HG03575 (cell line): ENCODE data around the gene AGK.
A peak's percentile ranks its signal among the peaks of the same experiment; 100 is the strongest.
"Not testable (repeated sequence)": the region's sequence is repeated elsewhere in the genome, so short reads cannot be mapped to it uniquely, and the experiment has no call there.

Experiments used
- ATAC-seq: cut with Tn5 transposase; IDR thresholded peaks from one replicate; pipeline ENCODE4 v1.9.1; 2021; ENCODE audit not compliant: unreplicated experiment, insufficient number of reproducible peaks, low FRiP score; ENCODE audit errors: extremely low read depth

The AGK gene

GRCh38 chr7:141579953-141580352, 28.7 kb downstream of the AGK start:
- ATAC-seq = not testable (repeated sequence)

- not testable (repeated sequence) for ATAC-seq
These were observed 30.9 kb downstream of the AGK start for GRCh38 chr7:141582063-141582462.

GRCh38 chr7:141584935-141585334, 33.7 kb downstream of the AGK start:
- no peak for ATAC-seq

GRCh38 chr7:141585592-141586510, 34.6 kb downstream of the AGK start:
- peak; percentile 63 for ATAC-seq

GRCh38 chr7:141586878-141587277, 35.7 kb downstream of the AGK start:
- no peak for ATAC-seq

GRCh38 chr7:141587304-141587703, 36.1 kb downstream of the AGK start:
- ATAC-seq = no peak

GRCh38 chr7:141588912-141589311, 37.7 kb downstream of the AGK start:
- ATAC-seq = no peak

- ATAC-seq = no peak
These were observed 38.9 kb downstream of the AGK start for GRCh38 chr7:141590071-141590470.

- ATAC-seq = no peak
These were observed 39.5 kb downstream of the AGK start for GRCh38 chr7:141590666-141591065.

GRCh38 chr7:141593134-141593533, 41.9 kb downstream of the AGK start:
- ATAC-seq = no peak

GRCh38 chr7:141597966-141598365, 46.8 kb downstream of the AGK start:
- ATAC-seq = no peak

GRCh38 chr7:141598408-141598807, 47.2 kb downstream of the AGK start:
- ATAC-seq = no peak

- ATAC-seq = no peak
These were observed 49.2 kb downstream of the AGK start for GRCh38 chr7:141600168-141601006.

- no peak for ATAC-seq
These were observed 58.4 kb downstream of the AGK start for GRCh38 chr7:141609576-141609975.

GRCh38 chr7:141610671-141611070, 59.5 kb downstream of the AGK start:
- ATAC-seq = no peak

- ATAC-seq = no peak
These were observed 61.7 kb downstream of the AGK start for GRCh38 chr7:141612861-141613260.

- ATAC-seq = no peak
These were observed 66.1 kb downstream of the AGK start for GRCh38 chr7:141617280-141617679.

GRCh38 chr7:141619745-141620144, 68.5 kb downstream of the AGK start:
- ATAC-seq = no peak

- ATAC-seq = no peak
These were observed 73.6 kb downstream of the AGK start for GRCh38 chr7:141624763-141625162.

GRCh38 chr7:141630621-141631020, 79.4 kb downstream of the AGK start:
- no peak for ATAC-seq
